KMS-11 (cell line): ENCODE measurements around the gene KAZALD1.

ENCODE experiments used
- H2AFZ ChIP-seq: fragments of 200-600 bp; sonication (generic); 2 replicates; pipeline ENCODE4 v1.6.1; 2016; ENCODE audit warnings: antibody characterized with exemption, mixed run types, low read depth
- H3K27ac ChIP-seq: fragments of 200-600 bp; sonication (generic); 2 replicates; pipeline ENCODE4 v1.6.1; 2016; ENCODE audit warnings: mild to moderate bottlenecking, mixed run types
- H3K27me3 ChIP-seq: fragments of 200-600 bp; sonication (generic); 2 replicates; pipeline ENCODE4 v1.6.1; 2017; ENCODE audit warnings: mild to moderate bottlenecking, low read depth, mixed run types, moderate library complexity; ENCODE audit not compliant: insufficient read depth
- H3K36me3 ChIP-seq: fragments of 200-600 bp; sonication (generic); 2 replicates; pipeline ENCODE4 v1.6.1; 2017; ENCODE audit warnings: mild to moderate bottlenecking, mixed run types; ENCODE audit not compliant: insufficient read depth
- H3K4me1 ChIP-seq: fragments of 200-600 bp; sonication (generic); 2 replicates; pipeline ENCODE4 v1.6.1; 2016; ENCODE audit warnings: mild to moderate bottlenecking, low read depth, mixed run types; ENCODE audit not compliant: poor library complexity, severe bottlenecking
- H3K4me2 ChIP-seq: fragments of 200-600 bp; sonication (generic); 2 replicates; pipeline ENCODE4 v1.7.0; 2016; ENCODE audit warnings: mild to moderate bottlenecking, mixed run types
- H3K4me3 ChIP-seq: fragments of 200-600 bp; sonication (generic); IDR thresholded peaks from 2 replicates; pipeline ENCODE4 v1.6.1; 2017; ENCODE audit warnings: low read depth, low read length, mixed read lengths; ENCODE audit not compliant: insufficient read depth
- H3K79me2 ChIP-seq: fragments of 200-600 bp; sonication (generic); 2 replicates; pipeline ENCODE4 v1.6.1; 2016; ENCODE audit warnings: low read depth, mixed run types; ENCODE audit not compliant: insufficient read depth
- H3K9ac ChIP-seq: fragments of 200-600 bp; sonication (generic); 2 replicates; pipeline ENCODE4 v1.6.1; 2016; ENCODE audit warnings: mild to moderate bottlenecking, mixed run types
- H4K20me1 ChIP-seq: fragments of 200-600 bp; sonication (generic); 2 replicates; pipeline ENCODE4 v1.6.1; 2016; ENCODE audit warnings: mild to moderate bottlenecking, mixed run types; ENCODE audit not compliant: insufficient read depth
- TF ChIP-seq, protein P1 (sequence below): fragments of 200-600 bp; sonication (generic); conservative IDR thresholded peaks from 2 replicates; pipeline ENCODE4 v1.6.1; 2017; ENCODE audit warnings: low read depth, mild to moderate bottlenecking, antibody characterized with exemption, low read length, moderate library complexity, mixed read lengths

KAZALD1 gene

DNA sequence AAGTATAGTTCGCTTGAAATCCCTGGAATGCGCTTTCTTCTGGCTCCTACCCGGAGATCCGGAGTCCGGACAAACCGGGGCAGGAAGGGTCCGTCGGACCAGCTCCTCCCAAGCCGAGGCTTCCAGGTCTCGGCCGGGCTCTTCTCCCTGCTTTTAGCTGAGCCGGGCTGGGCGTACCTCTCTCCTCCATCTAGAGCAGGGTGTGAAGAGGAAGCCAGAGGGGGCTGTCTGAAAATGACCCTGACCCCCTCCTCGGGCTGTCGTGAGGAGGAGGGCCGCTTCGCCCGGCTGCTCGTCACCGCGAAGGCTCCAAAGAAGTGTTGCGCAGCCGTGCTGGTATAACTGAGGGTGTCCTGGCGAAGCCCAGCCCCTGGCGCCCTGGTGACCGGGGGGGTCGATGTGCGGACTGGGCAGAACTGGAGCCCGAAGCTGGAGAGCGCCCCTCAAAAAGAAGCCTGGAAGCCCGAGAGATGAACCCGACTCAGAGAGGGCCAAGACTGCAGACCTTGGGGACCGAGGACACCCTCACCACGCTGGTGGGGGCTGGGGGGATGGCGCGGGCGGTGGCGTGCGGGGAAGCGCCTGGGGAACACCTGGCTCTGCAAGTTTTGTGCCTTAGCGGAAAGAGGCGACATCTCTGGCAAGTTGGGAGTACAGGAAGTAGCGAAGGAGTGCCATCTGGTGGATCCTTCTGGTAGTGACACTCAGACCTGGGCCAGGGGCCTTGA is 5.7 kb downstream of the KAZALD1 start:
- peak overlapping the region; percentile 52 for H3K27ac ChIP-seq
- H3K27me3 ChIP-seq: no peaks in the 10 kb centered on the region
- H3K4me3 ChIP-seq: no peak overlapping the region
- H3K4me2 ChIP-seq: peak overlapping the region; percentile 66
- H2AFZ ChIP-seq: peak overlapping the region; percentile 87
- TF ChIP-seq, protein P1, sequence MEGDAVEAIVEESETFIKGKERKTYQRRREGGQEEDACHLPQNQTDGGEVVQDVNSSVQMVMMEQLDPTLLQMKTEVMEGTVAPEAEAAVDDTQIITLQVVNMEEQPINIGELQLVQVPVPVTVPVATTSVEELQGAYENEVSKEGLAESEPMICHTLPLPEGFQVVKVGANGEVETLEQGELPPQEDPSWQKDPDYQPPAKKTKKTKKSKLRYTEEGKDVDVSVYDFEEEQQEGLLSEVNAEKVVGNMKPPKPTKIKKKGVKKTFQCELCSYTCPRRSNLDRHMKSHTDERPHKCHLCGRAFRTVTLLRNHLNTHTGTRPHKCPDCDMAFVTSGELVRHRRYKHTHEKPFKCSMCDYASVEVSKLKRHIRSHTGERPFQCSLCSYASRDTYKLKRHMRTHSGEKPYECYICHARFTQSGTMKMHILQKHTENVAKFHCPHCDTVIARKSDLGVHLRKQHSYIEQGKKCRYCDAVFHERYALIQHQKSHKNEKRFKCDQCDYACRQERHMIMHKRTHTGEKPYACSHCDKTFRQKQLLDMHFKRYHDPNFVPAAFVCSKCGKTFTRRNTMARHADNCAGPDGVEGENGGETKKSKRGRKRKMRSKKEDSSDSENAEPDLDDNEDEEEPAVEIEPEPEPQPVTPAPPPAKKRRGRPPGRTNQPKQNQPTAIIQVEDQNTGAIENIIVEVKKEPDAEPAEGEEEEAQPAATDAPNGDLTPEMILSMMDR: peak; percentile 68; the same call in 1 of the 2 replicates
- no peaks in the 10 kb centered on the region for H3K79me2 ChIP-seq
- H3K4me1 ChIP-seq: peaks cover 29% of the 10 kb centered on the region
- H3K9ac ChIP-seq: peak overlapping the region; percentile 76
- no peaks in the 10 kb centered on the region for H3K36me3 ChIP-seq
- no peaks in the 10 kb centered on the region for H4K20me1 ChIP-seq

DNA sequence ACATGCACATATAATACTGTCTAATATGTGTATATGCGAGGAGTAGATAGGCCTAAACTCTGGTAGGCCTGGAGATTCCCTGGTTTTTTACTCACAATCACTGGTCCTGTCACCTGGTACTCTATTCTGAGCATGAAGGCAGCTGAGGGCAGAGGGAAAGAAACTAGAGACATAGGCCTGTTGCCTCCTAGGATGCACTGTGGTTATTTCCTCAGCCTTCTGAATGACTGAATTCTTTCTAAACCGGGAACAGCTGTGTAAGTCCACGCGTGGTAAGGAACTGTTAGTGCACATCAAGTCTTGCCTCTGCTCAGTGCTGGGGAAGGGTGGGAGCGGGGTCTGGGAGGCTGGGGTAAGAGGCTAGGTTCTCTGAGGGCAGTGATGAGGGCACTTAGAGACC is 7.7 kb downstream of the KAZALD1 start:
- Histone ChIP-seq H3K36me3 (no peaks in the 10 kb centered on the region), H3K79me2 (no peaks in the 10 kb centered on the region), H3K9ac (no peak overlapping the region)

DNA sequence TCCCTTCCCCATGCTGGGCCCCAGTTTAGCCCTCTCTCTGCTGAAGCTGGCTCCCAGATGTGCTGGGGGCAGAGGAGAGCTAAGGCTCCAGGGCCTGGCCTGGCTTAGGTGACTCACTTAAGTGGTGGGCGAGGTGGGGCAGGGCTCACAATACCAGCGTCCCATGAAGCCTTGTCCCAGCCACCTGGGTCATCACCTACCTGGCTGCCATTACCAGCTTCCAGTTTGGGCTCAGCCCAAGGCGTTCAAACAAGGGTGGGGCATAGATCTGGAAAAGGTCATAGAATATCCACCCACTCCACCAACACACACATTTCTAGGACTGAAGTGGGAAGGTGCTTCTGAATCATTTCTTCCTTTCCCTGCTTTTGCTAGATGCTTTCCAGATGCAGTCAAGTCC is 8.3 kb downstream of the KAZALD1 start:
- Histone ChIP-seq H3K36me3 (no peaks in the 10 kb centered on the region), H4K20me1 (no peaks in the 10 kb centered on the region), H2AFZ (no peak overlapping the region), H3K4me1 (peaks cover 14% of the 10 kb centered on the region), H3K27me3 (no peaks in the 10 kb centered on the region; the same call in 1 of the 2 replicates), H3K27ac (no peak overlapping the region), H3K4me3 (no peak overlapping the region), H3K9ac (no peak overlapping the region), H3K79me2 (no peaks in the 10 kb centered on the region), H3K4me2 (no peak overlapping the region)
- TF ChIP-seq, protein P1: no peak

More for the DNA sequence above, 7.7 kb downstream of the KAZALD1 start:
- Histone ChIP-seq H2AFZ (no peak overlapping the region), H3K4me3 (no peak overlapping the region), H3K4me1 (peaks cover 20% of the 10 kb centered on the region), H4K20me1 (no peaks in the 10 kb centered on the region), H3K4me2 (no peak overlapping the region), H3K27ac (no peak overlapping the region), H3K27me3 (no peaks in the 10 kb centered on the region)
- TF ChIP-seq, protein P1: no peak

DNA sequence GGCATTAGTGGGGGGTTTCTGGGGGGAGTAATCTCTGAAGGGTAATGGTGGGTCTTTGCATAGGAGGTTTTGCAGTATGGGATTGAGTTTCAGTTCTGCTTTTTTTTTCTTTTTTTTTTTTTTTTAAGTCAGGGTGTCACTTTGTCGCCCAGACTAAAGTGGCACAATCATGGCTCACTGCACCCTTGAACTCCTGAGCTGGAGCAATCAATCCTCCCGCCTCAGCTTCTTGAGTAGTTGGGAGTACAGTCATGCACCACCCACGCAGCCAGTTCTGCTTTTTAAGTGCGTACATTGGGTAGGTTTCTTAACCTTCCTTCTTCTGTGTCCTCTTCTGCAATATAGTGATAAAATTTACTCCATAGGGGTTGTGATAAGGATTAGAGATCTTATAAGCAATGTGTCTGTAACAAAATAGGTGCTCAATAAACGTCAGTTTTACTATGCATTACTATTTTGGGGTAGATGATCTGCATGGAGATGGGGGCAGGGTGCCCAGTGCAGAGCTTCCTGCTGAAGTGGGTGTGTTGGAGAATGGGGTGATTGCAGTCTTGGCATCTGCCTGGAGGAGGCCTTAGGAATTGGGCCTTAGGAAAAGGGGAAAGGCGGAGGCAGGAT is 9.6 kb downstream of the KAZALD1 start:
- no peak overlapping the region for H2AFZ ChIP-seq
- TF ChIP-seq, protein P1: no peak
- peaks cover 8% of the 10 kb centered on the region; the same call in 1 of the 2 replicates for H3K27me3 ChIP-seq
- no peak overlapping the region for H3K27ac ChIP-seq
- no peaks in the 10 kb centered on the region for H4K20me1 ChIP-seq
- H3K4me1 ChIP-seq: peaks cover 3% of the 10 kb centered on the region
- H3K36me3 ChIP-seq: no peaks in the 10 kb centered on the region
- no peak overlapping the region for H3K9ac ChIP-seq
- H3K79me2 ChIP-seq: no peaks in the 10 kb centered on the region
- H3K4me3 ChIP-seq: no peak overlapping the region
- no peak overlapping the region for H3K4me2 ChIP-seq
